ENCODE measurements around the gene SRRM4.

DNA sequence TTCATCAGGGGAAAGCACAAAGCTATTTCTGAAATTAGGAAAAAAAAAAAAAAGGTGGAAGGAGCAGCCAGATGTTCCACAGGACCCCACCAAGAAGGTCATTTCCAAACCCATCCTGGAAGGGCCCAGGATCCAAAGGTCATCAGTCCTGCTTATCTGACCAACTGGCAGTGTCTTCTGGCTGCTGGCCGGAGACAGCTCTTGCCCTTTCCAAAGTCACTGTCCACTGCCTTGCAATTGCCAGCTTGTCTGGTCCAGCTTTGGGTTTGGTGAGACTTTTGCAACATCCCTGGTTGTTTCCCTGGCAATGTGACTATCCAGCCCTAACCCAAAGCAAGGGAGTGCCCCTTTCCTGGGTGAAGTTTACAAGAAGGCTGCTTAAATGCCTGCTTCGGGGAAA lies 178.5 kb downstream of the SRRM4 start:
- no peak for TF ChIP-seq POLR2A (IDR thresholded peaks at IDR 0.05; ENCODE audit: extremely low read depth, insufficient read length)
- TF ChIP-seq, protein P1, sequence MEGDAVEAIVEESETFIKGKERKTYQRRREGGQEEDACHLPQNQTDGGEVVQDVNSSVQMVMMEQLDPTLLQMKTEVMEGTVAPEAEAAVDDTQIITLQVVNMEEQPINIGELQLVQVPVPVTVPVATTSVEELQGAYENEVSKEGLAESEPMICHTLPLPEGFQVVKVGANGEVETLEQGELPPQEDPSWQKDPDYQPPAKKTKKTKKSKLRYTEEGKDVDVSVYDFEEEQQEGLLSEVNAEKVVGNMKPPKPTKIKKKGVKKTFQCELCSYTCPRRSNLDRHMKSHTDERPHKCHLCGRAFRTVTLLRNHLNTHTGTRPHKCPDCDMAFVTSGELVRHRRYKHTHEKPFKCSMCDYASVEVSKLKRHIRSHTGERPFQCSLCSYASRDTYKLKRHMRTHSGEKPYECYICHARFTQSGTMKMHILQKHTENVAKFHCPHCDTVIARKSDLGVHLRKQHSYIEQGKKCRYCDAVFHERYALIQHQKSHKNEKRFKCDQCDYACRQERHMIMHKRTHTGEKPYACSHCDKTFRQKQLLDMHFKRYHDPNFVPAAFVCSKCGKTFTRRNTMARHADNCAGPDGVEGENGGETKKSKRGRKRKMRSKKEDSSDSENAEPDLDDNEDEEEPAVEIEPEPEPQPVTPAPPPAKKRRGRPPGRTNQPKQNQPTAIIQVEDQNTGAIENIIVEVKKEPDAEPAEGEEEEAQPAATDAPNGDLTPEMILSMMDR (IDR thresholded peaks at IDR 0.05; ENCODE audit: low read depth, low read length), result no peak
- TF ChIP-seq, protein P2, sequence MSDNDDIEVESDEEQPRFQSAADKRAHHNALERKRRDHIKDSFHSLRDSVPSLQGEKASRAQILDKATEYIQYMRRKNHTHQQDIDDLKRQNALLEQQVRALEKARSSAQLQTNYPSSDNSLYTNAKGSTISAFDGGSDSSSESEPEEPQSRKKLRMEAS (IDR thresholded peaks at IDR 0.05; ENCODE audit: low read depth, low read length), result no peak

Measured in NB4 (cell line).